Retinal pigment epithelial cell (primary cell): ENCODE data around the gene CES1.
"Not testable (repeated sequence)": the region's sequence is repeated elsewhere in the genome, so short reads cannot be mapped to it uniquely, and the experiment has no call there.

Experiments used
- DNase-seq: peaks from one replicate; pipeline ENCODE4 v3.0.0-alpha.2; 2010; ENCODE audit warnings: low read depth
- H3K4me3 ChIP-seq: 2 replicates; pipeline ENCODE4 v1.5.1; 2011; ENCODE audit warnings: mild to moderate bottlenecking, low read length, control low read depth, moderate library complexity
- TF ChIP-seq, protein P1 (sequence below): conservative IDR thresholded peaks from 2 replicates; pipeline ENCODE4 v1.5.1; 2011; ENCODE audit warnings: low read depth, low read length, control low read depth, inconsistent platforms

The CES1 gene

GRCh38 chr16:55811811-55812210, 21.1 kb downstream of the CES1 start:
- no peak overlapping the region for H3K4me3 ChIP-seq
- no peak for DNase-seq
- TF ChIP-seq, protein P1, sequence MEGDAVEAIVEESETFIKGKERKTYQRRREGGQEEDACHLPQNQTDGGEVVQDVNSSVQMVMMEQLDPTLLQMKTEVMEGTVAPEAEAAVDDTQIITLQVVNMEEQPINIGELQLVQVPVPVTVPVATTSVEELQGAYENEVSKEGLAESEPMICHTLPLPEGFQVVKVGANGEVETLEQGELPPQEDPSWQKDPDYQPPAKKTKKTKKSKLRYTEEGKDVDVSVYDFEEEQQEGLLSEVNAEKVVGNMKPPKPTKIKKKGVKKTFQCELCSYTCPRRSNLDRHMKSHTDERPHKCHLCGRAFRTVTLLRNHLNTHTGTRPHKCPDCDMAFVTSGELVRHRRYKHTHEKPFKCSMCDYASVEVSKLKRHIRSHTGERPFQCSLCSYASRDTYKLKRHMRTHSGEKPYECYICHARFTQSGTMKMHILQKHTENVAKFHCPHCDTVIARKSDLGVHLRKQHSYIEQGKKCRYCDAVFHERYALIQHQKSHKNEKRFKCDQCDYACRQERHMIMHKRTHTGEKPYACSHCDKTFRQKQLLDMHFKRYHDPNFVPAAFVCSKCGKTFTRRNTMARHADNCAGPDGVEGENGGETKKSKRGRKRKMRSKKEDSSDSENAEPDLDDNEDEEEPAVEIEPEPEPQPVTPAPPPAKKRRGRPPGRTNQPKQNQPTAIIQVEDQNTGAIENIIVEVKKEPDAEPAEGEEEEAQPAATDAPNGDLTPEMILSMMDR, result no peak

- DNase-seq, result no peak
- TF ChIP-seq, protein P1, result no peak
Observed at GRCh38 chr16:55810451-55810961, 22.4 kb downstream of the CES1 start.

DNA sequence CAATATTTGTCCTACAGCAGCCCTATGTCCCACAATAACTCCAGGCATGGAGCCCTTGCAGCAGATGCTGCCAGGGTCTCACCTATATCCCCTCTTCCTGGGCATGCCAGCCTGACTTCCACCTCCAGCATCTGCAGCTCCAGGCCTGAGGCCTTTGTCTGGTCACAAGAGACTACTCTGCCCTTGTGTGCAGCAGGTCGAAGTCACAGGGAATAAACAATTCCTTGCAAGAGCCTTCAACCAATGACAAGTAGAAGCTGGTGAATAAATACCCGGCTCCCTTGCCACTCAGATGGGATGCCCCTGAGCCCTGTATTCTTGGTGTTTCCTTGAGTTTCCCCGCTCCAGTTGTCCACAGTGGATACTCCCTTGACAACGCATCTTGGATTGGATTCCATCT, 23.0 kb downstream of the CES1 start:
- H3K4me3 ChIP-seq, result no peak overlapping the region
- no peak for DNase-seq
- TF ChIP-seq, protein P1, result no peak

More at GRCh38 chr16:55810451-55810961, 22.4 kb downstream of the CES1 start:
- no peak overlapping the region for H3K4me3 ChIP-seq

DNA sequence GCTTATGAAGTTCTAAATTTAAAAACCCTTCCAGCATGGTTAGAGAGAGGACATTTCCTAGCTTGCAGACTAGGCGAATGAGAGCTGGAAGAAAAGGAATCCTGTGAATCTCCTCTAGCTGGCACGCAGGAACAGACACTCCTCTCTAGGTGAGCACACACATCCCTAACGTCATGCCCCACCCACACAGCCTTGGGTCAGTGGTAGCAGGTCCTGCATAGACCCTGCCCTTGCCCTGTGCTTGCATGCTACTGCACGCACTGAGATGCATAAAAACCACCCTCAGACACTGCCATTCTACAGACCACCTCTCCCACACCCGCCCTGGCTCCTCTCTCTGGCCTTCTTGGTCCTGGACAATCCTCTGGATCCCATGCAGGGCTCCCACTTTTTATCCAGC, 23.5 kb downstream of the CES1 start:
- no peak for DNase-seq
- no peak overlapping the region for H3K4me3 ChIP-seq
- TF ChIP-seq, protein P1, result no peak

GRCh38 chr16:55808286-55808685, 24.6 kb downstream of the CES1 start:
- not testable (repeated sequence) for H3K4me3 ChIP-seq, DNase-seq

DNA sequence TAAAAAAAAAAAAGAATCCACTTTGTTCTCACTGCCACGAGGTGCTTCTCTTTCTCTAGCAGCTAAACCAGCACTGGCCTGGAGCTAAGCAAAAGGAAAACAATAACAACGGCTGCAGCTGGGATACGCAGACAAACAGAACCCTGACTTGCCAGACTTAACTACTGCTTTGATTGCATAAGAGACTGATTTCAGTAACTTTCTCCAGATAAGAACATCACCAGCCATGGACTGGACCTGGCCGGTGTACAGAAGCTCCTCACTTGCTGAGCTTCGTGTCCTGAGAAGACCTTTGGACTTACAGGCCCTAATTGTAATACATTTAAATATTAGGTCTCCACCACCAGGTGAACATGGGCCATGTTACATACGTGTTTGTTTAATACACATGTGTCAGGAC, 27.8 kb downstream of the CES1 start:
- DNase-seq, H3K4me3 ChIP-seq: not testable (repeated sequence)

- H3K4me3 ChIP-seq, DNase-seq: not testable (repeated sequence)
Observed at GRCh38 chr16:55803681-55804080, 29.2 kb downstream of the CES1 start.

DNA sequence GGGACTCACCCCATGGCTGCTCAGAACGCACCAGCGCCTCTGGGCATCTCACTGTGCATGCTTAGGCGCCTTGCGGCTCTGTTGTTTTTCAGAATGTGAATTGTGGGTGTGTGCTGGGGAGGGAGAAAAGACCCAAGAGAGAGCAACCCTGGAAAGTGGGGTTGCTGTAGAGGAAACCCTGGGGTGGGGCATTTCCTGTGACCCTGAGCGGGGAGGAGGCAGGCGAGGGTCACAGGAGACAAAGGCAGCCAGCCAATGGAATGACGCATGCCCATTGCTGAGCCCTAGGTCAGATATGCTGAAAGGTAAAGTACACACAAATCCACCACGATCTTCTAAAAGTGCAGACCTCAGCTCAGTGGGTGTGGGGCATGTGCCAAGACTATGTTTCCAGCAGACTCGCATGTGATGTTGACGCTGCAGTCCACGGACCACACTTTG, 39.9 kb downstream of the CES1 start:
- not testable (repeated sequence) for DNase-seq, H3K4me3 ChIP-seq

GRCh38 chr16:55791512-55791911, 41.4 kb downstream of the CES1 start:
- not testable (repeated sequence) for H3K4me3 ChIP-seq, DNase-seq

- not testable (repeated sequence) for DNase-seq, H3K4me3 ChIP-seq
Observed at GRCh38 chr16:55790240-55790639, 42.7 kb downstream of the CES1 start.

- DNase-seq, H3K4me3 ChIP-seq: not testable (repeated sequence)
Observed at GRCh38 chr16:55782793-55783091, 50.2 kb downstream of the CES1 start.

GRCh38 chr16:55782091-55782792, 50.7 kb downstream of the CES1 start:
- DNase-seq, H3K4me3 ChIP-seq: not testable (repeated sequence)

- DNase-seq, H3K4me3 ChIP-seq: not testable (repeated sequence)
Observed at GRCh38 chr16:55781456-55781855, 51.4 kb downstream of the CES1 start.

DNA sequence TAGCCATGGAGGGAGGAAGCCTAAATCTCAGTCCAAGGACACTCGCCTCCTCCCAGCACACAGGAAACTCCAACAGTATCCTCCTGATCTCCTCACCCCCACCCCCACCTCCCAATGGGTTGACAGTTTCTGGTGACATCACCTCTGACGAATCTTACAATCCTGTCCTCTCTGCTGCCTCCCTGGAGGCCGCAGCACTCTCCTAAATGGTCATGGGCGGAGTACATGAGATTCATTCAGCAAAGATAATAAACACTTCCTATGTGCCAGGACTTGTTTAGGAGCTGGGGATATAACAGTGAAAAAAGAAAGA, 52.8 kb downstream of the CES1 start:
- not testable (repeated sequence) for H3K4me3 ChIP-seq, DNase-seq
